ENCODE measurements around the gene PCDH11X.
"Not testable (repeated sequence)": the region's sequence is repeated elsewhere in the genome, so short reads cannot be mapped to it uniquely, and the experiment has no call there.

Gene PCDH11X, protein sequence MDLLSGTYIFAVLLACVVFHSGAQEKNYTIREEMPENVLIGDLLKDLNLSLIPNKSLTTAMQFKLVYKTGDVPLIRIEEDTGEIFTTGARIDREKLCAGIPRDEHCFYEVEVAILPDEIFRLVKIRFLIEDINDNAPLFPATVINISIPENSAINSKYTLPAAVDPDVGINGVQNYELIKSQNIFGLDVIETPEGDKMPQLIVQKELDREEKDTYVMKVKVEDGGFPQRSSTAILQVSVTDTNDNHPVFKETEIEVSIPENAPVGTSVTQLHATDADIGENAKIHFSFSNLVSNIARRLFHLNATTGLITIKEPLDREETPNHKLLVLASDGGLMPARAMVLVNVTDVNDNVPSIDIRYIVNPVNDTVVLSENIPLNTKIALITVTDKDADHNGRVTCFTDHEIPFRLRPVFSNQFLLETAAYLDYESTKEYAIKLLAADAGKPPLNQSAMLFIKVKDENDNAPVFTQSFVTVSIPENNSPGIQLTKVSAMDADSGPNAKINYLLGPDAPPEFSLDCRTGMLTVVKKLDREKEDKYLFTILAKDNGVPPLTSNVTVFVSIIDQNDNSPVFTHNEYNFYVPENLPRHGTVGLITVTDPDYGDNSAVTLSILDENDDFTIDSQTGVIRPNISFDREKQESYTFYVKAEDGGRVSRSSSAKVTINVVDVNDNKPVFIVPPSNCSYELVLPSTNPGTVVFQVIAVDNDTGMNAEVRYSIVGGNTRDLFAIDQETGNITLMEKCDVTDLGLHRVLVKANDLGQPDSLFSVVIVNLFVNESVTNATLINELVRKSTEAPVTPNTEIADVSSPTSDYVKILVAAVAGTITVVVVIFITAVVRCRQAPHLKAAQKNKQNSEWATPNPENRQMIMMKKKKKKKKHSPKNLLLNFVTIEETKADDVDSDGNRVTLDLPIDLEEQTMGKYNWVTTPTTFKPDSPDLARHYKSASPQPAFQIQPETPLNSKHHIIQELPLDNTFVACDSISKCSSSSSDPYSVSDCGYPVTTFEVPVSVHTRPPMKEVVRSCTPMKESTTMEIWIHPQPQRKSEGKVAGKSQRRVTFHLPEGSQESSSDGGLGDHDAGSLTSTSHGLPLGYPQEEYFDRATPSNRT (N-terminal part only)

DNA sequence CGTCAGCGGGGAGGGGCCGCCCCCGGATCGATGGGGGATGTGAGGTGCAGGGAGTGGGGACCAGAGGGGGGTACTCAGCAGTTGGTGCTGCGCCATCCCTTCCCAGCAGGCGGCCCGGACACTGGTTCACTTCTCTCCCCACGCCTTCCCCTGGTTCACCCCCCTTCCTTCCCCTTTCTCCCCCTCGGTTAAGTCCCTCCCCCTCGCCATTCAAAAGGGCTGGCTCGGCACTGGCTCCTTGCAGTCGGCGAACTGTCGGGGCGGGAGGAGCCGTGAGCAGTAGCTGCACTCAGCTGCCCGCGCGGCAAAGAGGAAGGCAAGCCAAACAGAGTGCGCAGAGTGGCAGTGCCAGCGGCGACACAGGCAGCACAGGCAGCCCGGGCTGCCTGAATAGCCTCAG lies at the start of gene PCDH11X:
TSS of gene PCDH11X (plus strand) at position 241 of the 400 bp plus-strand sequence. CDS start 56,130 bp downstream, outside the sequence.
- not testable (repeated sequence) for DNase-seq (ENCODE audit: low read depth in 2 of 2)

DNA sequence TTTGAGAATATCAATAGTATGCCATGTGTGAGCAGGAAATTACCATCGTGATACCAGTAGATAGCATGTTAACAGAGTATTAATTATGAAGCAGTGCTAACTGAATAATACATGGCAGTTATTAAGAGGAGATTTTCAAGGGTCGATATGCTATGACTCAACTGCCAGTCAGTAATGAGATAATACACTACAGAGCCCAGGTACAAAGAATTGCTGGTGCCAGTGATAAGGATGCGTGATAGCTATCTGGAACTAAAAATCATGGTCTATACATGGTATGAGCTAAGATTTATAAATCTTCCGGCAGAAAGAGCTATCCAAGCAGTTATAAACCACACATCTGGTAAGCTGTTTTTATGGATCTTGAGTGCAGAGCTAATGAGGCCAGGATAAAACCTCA lies 31.7 kb upstream of the PCDH11X start:
- not testable (repeated sequence) for DNase-seq (ENCODE audit: low read depth in 2 of 2)

DNA sequence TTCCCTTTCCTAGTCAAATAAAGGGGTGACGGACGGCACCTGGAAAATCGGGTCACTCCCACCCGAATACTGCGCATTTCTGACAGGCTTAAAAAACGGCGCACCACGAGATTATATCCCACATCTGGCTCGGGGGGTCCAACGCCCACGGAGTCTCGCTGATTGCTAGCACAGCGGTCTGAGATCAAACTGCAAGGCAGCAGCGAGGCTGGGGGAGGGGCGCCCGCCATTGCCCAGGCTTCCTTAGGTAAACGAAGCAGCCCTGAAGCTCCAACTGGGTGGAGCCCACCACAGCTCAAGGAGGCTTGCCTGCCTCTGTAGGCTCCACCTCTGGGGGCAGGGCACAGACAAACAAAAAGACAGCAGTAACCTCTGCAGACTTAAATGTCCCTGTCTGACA lies 26.2 kb upstream of the PCDH11X start:
- not testable (repeated sequence) for DNase-seq (ENCODE audit: low read depth in 2 of 2)

DNA sequence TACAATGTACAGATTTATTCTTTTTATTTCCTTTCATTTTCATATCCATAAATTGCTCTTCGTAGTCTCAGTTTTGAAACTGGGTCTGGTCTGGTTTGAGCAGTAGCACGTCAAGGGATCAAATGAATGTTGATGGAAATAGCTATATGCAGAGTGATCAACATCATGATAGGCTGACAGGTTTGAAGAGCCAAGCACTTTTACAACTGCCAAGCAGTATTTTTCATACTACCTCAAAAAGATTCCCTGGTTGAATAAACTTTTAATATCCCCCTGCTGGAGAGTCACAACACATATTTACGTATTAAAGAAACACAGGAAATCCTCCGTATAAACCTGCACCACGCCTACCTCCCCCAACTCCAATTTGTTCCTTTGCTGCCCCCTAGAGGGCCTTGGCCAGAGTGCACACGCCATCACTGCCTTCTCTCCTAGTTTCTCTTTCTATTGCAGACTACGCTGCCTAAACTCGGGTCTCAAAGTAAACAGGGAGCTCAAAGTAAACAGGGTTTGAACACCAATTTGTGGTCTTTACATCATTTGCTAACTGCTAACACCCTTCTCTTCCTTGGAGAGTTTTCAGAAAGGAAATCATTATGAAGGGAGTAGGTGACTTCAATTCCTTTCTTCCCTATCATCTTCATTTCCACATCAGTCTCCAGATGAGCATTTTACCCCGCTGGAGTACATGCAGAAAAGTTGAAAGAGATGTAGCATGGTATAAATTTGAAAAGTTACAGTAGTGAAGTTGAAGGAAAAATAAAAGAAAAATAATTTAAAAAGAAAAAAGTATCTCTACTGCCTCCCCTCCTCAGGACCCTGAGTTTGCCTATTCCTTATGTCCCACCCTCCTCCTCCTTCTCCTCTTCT lies 8.3 kb upstream of the PCDH11X start:
- DNase-seq (ENCODE audit: low read depth in 2 of 2), result not testable (repeated sequence)

DNA sequence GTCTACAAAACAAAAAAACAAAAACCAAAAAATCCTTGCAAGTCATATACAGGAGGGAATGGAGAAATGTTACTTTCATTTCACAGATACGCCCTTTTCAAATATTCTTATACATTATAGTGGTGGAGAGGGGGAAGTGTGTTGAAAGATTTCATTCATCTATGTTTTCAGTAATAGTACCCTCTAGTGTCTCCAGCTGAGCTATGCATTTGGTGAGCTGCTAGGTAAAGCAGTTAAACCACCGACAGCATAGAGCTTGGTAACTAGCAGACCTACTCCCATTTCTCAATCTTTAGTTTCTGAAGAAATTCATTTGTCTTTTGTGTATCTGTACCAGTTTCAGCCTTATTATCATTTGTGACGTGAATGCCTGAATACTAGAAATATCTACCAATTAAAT lies 5.2 kb upstream of the PCDH11X start:
- not testable (repeated sequence) for DNase-seq (ENCODE audit: low read depth in 2 of 2)

DNA sequence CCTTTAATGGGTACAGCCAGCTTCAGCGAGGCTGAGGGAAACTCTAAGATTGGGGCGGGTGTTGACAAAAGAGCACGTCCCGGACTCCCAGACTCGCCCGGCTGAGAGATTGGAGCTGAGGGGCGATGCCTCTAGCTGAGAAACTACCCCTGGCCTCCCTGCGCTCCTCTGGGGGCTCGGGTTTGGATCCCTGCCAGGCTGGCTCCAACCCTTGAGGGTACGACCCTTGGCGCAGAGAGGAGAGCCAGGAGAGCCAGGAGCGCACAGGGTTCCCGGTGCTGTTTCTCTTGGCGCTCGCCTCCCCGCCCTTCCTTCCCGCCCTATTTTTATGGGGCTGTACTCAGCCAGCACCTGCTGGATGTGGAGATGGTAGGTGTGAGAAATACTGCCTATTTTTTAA lies 833 bp downstream of the PCDH11X start:
- DNase-seq (ENCODE audit: low read depth in 2 of 2), result not testable (repeated sequence)

DNA sequence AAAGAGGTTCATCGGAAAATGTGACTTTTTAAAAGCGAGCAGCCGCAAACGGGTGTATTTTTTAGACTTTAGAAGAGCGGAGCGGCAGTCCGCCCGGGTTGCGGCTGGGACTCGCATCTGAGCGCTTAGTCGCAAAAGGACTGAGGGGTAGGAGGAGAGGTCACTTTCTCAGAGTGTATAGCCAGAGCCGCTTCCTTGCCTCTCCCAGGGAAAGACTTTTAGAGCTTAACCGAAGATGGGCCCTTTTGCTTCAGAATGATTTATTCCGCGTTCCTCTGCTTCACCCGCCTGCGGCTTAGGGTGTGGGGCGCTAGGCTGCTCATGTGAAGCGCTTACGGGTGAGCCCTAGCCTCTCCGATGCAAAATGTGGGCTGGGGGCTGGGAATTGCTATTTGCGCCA lies 1.5 kb downstream of the PCDH11X start:
- DNase-seq (ENCODE audit: low read depth in 2 of 2), result not testable (repeated sequence)

DNA sequence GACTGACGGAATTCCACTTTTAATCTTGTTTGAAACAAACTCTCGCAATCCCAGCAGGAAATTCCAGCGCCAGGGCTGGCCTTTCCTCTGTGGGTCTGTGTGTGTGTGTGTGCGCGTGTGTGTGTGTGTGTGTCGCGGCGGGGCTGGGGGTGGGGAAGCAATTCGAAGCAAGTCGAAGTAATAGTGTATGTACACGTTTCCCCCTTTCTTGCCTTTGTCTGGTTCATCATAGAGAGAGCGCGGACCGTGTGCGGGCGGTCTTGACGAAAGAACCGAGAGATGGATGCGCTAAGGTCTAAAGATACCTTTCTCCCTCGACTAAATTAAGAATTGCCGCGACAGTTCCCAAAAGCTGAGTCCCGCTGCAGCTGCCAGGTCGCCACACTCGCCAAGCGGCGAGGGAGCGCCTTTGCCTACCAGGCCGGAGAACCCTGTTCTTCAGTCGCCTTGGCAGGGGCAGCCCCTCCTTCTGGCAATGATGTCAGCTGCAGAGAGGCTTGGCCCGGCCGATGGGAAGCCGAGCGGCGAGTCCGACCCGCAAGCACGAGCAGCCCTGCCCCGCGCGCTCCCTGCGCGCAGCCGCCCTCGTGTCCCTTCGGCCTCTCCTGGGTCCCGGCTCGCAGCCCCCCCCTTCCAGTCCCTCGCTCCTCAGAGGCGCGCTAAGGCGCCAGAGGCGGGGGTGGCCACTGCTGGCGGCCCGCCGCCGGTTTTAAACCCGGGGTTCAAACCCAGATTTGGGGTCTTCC lies 2.6 kb downstream of the PCDH11X start:
- DNase-seq (ENCODE audit: low read depth in 2 of 2), result not testable (repeated sequence)

DNA sequence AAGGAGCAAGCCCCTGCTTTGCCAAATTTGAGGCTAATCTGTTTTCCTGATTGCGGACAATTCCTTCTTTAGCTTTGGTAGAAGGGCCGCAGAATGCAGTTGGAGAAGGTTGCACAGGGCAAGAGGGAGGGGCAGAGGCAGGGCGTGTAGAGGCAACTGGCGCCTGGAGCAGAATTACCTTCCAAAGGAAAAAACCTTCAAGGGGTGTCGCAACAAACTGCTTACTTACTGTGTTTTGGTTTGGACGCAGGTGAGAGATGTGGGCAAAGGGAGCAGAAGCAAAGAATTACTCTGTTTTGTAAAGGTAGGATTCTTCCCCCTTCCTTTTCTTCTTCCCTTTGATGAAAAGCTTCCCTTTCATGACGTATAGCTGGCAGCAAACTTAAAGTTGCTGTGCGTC lies 3.6 kb downstream of the PCDH11X start:
- not testable (repeated sequence) for DNase-seq (ENCODE audit: low read depth in 2 of 2)

DNA sequence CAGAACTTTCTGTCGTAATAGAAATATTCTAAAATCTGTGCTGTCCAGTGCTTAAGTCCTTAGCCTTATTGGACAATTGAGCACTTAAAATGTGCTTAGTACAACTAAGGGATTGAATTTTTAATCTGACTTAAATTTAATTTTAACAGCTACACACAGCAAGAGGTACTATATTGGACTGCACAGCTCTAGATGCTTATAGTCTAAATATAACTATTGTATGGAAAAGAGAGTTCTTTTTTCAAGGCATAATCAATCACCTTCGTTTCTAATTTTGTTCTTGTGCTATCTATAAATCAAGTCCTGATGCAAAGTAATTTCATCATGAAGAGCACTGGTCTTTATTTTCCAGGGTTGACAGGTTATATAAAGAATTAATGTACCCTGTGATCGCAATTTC lies 38.4 kb downstream of the PCDH11X start:
- DNase-seq (ENCODE audit: low read depth in 2 of 2), result not testable (repeated sequence)

DNA sequence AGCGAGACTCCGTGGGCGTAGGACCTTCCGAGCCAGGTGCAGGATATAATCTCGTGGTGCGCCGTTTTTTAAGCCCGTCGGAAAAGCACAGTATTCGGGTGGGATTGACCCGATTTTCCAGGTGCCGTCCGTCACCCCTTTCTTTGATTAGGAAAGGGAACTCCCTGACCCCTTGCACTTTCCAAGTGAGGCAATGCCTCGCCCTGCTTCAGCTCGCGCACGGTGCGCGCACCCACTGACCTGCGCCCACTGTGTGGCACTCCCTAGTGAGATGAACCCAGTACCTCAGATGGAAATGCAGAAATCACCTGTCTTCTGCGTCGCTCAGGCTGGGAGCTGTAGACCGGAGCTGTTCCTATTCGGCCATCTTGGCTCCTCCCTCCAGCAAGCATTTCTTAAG lies 46.1 kb downstream of the PCDH11X start:
- not testable (repeated sequence) for DNase-seq (ENCODE audit: low read depth in 2 of 2)

Measured in stimulated activated CD8-positive, alpha-beta memory T cell treated with anti-CD3 and anti-CD28 coated beads, Interleukin-15, amount 100 ng/mL, for 48 hours (primary cell).